Neural progenitor cell (in vitro differentiated cells): ENCODE measurements around the gene PRPF18. TPM values are rescaled to one million over a fixed set of nuclear protein-coding genes. Genes with fewer than 3 reads are reported as not detected.

ENCODE experiments used
- DNase-seq: peaks from one replicate; pipeline ENCODE4 v3.0.0-alpha.2; 2016; ENCODE audit warnings: low spot score
- H2AFZ ChIP-seq: fragments of 200-600 bp; sonication (generic); replicated peaks from 2 replicates; pipeline ENCODE4 v1.6.1; 2016; ENCODE audit warnings: antibody characterized with exemption
- H3F3A ChIP-seq: fragments of 200-600 bp; sonication (generic); 2 replicates; pipeline ENCODE4 v1.6.1; 2016; ENCODE audit warnings: antibody characterized with exemption, low read depth
- H3K27ac ChIP-seq: fragments of 200-600 bp; sonication (generic); 2 replicates; pipeline ENCODE4 v1.5.1; 2016; ENCODE audit warnings: mild to moderate bottlenecking
- H3K27me3 ChIP-seq: fragments of 200-600 bp; sonication (generic); 2 replicates; pipeline ENCODE4 v1.6.1; 2016; ENCODE audit warnings: mild to moderate bottlenecking, moderate library complexity
- H3K36me3 ChIP-seq: fragments of 200-600 bp; sonication (generic); 2 replicates; pipeline ENCODE4 v1.5.1; 2016
- H3K4me1 ChIP-seq: fragments of 200-600 bp; sonication (generic); 2 replicates; pipeline ENCODE4 v1.6.1; 2016; ENCODE audit warnings: mixed run types
- H3K4me2 ChIP-seq: fragments of 200-600 bp; sonication (generic); 2 replicates; pipeline ENCODE4 v1.6.1; 2016
- H3K4me3 ChIP-seq: fragments of 200-600 bp; sonication (generic); 2 replicates; pipeline ENCODE4 v1.5.1; 2016
- H3K79me2 ChIP-seq: fragments of 200-600 bp; sonication (generic); 2 replicates; pipeline ENCODE4 v1.6.1; 2016; ENCODE audit warnings: low read depth
- H3K9ac ChIP-seq: fragments of 200-600 bp; sonication (generic); 2 replicates; pipeline ENCODE4 v1.6.1; 2016
- H3K9me3 ChIP-seq: fragments of 200-600 bp; sonication (generic); 2 replicates; pipeline ENCODE4 v1.5.1; 2016; ENCODE audit warnings: low read depth
- H4K20me1 ChIP-seq: fragments of 200-600 bp; sonication (generic); 2 replicates; pipeline ENCODE4 v1.6.1; 2016; ENCODE audit warnings: low read depth
- H3K27ac Mint-ChIP-seq: 3 replicates; pipeline ENCODE4 v1.8.0; 2021; ENCODE audit warnings: mixed read lengths
- H3K27me3 Mint-ChIP-seq: 2 replicates; pipeline ENCODE4 v1.8.0; 2022; ENCODE audit warnings: low read depth, mild to moderate bottlenecking, inconsistent platforms, moderate library complexity, mixed read lengths; ENCODE audit not compliant: insufficient read depth
- H3K36me3 Mint-ChIP-seq: 3 replicates; pipeline ENCODE4 v1.8.0; 2021; ENCODE audit warnings: mixed read lengths
- H3K4me1 Mint-ChIP-seq: 3 replicates; pipeline ENCODE4 v1.8.0; 2021; ENCODE audit warnings: mixed read lengths
- H3K4me3 Mint-ChIP-seq: 3 replicates; pipeline ENCODE4 v1.8.0; 2021; ENCODE audit warnings: mild to moderate bottlenecking, moderate library complexity, mixed read lengths
- H3K9me3 Mint-ChIP-seq: 3 replicates; pipeline ENCODE4 v1.8.0; 2020; ENCODE audit warnings: mixed read lengths
- EZH2 ChIP-seq: fragments of 200-600 bp; sonication (generic); IDR thresholded peaks from 2 replicates; pipeline ENCODE4 v1.6.1; 2017; ENCODE audit warnings: antibody characterized with exemption, mild to moderate bottlenecking, moderate library complexity
- EZH2phosphoT487 ChIP-seq: fragments of 200-600 bp; sonication (generic); IDR thresholded peaks from 2 replicates; pipeline ENCODE4 v1.6.1; 2017; ENCODE audit warnings: antibody characterized with exemption
- total RNA-seq: library from RNA; depleted of rRNA; stranded (reverse); fragments of >200 nt; gene quantifications from 2 replicates; pipeline ENCODE4 v1.2.3, GENCODE V29; 2015; ENCODE audit warnings: low replicate concordance
- TF ChIP-seq, protein P1 (sequence below): fragments of 200-600 bp; sonication (generic); IDR thresholded peaks from 2 replicates; pipeline ENCODE4 v1.5.1; 2017; ENCODE audit warnings: antibody characterized with exemption, mild to moderate bottlenecking

The PRPF18 gene
- total RNA-seq, 1 donor from 2014 or later, result 30.8 TPM

DNA sequence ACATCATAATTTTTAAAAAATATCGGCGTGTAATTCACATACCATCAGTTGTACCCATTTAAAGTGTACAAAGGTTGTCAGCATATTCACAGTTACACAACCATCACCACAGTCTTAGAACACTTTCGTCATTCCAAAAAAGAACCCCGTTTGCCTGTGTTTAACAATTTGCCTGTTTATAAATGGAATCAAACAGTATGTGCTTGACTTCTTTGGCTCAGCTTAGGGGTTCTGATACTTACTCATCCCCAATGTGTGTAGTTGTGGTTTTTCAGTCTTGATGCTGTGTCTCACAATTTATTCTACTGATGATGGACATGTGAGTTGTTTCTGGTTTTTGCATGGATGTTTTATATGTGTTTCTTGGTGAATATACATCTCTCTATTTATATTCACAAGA, 50.0 kb downstream of the PRPF18 start:
- no peaks in the 10 kb centered on the region for H3K79me2 ChIP-seq
- no peak overlapping the region for H3K4me3 ChIP-seq
- Mint-ChIP-seq H3K9me3 (peaks cover 7% of the 10 kb centered on the region), H3K27ac (no peak overlapping the region), H3K36me3 (peaks cover 24% of the 10 kb centered on the region), H3K4me1 (peaks cover 14% of the 10 kb centered on the region), H3K4me3 (no peak overlapping the region), H3K27me3 (no peaks in the 10 kb centered on the region)
- no peak overlapping the region for H3K9ac ChIP-seq
- no peaks in the 10 kb centered on the region for H3K9me3 ChIP-seq
- H3F3A ChIP-seq, result no peaks in the 10 kb centered on the region
- H3K27ac ChIP-seq, result no peak overlapping the region
- no peak for TF ChIP-seq EZH2
- DNase-seq, result no peak
- no peak overlapping the region for H3K4me2 ChIP-seq
- peaks cover 10% of the 10 kb centered on the region for H3K4me1 ChIP-seq
- no peak overlapping the region for H2AFZ ChIP-seq
- H3K36me3 ChIP-seq, result no peaks in the 10 kb centered on the region
- H4K20me1 ChIP-seq, result no peaks in the 10 kb centered on the region
- H3K27me3 ChIP-seq, result no peaks in the 10 kb centered on the region

DNA sequence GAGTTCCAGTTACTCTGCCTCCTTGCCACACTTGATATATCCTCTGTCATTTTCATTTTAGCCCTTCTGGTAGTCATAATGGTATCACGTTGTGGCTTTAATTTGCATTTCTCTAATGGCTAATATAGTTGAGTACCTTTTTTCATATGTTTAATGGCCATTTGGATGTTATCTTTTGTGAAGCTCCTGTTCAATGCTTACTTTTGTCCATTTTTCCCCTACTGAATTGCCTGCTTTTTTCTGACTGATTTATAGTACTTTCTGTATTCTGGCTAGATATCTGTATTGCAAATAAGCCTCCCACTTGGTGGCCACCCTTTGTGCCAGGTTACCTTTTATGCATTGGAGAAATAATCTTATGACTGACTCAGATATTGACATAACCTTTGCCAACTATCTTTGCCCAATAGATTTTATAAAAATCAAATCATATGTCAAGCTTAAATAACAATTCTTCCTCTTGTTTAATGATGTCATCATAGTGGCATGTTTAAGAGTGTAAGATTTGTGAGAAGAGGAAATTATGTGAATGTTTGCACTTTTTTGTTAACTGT, 50.6 kb downstream of the PRPF18 start:
- no peaks in the 10 kb centered on the region for H3K79me2 ChIP-seq
- Mint-ChIP-seq H3K9me3 (peaks cover 10% of the 10 kb centered on the region), H3K4me1 (peaks cover 14% of the 10 kb centered on the region), H3K4me3 (no peak overlapping the region), H3K27ac (no peak overlapping the region), H3K36me3 (peaks cover 29% of the 10 kb centered on the region), H3K27me3 (no peaks in the 10 kb centered on the region)
- H3K4me3 ChIP-seq, result no peak overlapping the region
- no peak overlapping the region for H3K27ac ChIP-seq
- no peaks in the 10 kb centered on the region for H3K27me3 ChIP-seq
- H3K4me1 ChIP-seq, result peaks cover 10% of the 10 kb centered on the region
- no peak overlapping the region for H3K9ac ChIP-seq
- H2AFZ ChIP-seq, result no peak overlapping the region
- H3K9me3 ChIP-seq, result no peaks in the 10 kb centered on the region
- no peak for DNase-seq
- H3F3A ChIP-seq, result no peaks in the 10 kb centered on the region
- TF ChIP-seq, protein P1, sequence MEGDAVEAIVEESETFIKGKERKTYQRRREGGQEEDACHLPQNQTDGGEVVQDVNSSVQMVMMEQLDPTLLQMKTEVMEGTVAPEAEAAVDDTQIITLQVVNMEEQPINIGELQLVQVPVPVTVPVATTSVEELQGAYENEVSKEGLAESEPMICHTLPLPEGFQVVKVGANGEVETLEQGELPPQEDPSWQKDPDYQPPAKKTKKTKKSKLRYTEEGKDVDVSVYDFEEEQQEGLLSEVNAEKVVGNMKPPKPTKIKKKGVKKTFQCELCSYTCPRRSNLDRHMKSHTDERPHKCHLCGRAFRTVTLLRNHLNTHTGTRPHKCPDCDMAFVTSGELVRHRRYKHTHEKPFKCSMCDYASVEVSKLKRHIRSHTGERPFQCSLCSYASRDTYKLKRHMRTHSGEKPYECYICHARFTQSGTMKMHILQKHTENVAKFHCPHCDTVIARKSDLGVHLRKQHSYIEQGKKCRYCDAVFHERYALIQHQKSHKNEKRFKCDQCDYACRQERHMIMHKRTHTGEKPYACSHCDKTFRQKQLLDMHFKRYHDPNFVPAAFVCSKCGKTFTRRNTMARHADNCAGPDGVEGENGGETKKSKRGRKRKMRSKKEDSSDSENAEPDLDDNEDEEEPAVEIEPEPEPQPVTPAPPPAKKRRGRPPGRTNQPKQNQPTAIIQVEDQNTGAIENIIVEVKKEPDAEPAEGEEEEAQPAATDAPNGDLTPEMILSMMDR, result no peak
- no peak for TF ChIP-seq EZH2phosphoT487
- no peak for TF ChIP-seq EZH2
- H3K36me3 ChIP-seq, result no peaks in the 10 kb centered on the region
- no peaks in the 10 kb centered on the region for H4K20me1 ChIP-seq
- H3K4me2 ChIP-seq, result no peak overlapping the region

DNA sequence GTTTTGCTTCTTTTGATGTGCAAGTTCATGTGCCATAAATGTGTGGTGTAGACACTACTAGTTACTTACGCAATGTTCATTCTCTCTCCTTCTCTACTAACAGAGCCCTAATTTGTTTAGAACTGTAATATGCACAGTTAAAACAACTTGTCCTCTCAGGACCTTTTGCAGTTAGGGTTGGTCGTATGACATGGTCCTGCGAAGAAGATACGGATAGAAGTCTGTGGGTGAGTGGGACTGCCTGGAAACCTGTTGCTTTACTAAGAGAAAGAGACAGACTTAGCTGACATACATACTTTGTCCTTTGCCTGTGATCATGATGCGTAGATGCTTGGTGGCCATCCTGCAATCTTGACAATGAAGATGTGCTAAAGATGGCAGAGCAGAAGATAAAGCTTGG, 51.1 kb downstream of the PRPF18 start:
- Histone ChIP-seq H3F3A (no peaks in the 10 kb centered on the region), H3K27me3 (no peaks in the 10 kb centered on the region), H3K9ac (no peak overlapping the region), H3K79me2 (no peaks in the 10 kb centered on the region), H4K20me1 (no peaks in the 10 kb centered on the region), H3K4me1 (peaks cover 9% of the 10 kb centered on the region), H3K36me3 (no peaks in the 10 kb centered on the region), H2AFZ (no peak overlapping the region), H3K4me3 (no peak overlapping the region), H3K4me2 (no peak overlapping the region), H3K27ac (no peak overlapping the region), H3K9me3 (no peaks in the 10 kb centered on the region)
- peaks cover 12% of the 10 kb centered on the region for H3K4me1 Mint-ChIP-seq
- H3K36me3 Mint-ChIP-seq, result peaks cover 32% of the 10 kb centered on the region
- no peak overlapping the region for H3K27ac Mint-ChIP-seq
- no peak for DNase-seq
- peaks cover 15% of the 10 kb centered on the region for H3K9me3 Mint-ChIP-seq
- H3K27me3 Mint-ChIP-seq, result no peaks in the 10 kb centered on the region
- H3K4me3 Mint-ChIP-seq, result no peak overlapping the region
- TF ChIP-seq EZH2 (no peak), EZH2phosphoT487 (no peak)
- TF ChIP-seq, protein P1, result no peak

DNA sequence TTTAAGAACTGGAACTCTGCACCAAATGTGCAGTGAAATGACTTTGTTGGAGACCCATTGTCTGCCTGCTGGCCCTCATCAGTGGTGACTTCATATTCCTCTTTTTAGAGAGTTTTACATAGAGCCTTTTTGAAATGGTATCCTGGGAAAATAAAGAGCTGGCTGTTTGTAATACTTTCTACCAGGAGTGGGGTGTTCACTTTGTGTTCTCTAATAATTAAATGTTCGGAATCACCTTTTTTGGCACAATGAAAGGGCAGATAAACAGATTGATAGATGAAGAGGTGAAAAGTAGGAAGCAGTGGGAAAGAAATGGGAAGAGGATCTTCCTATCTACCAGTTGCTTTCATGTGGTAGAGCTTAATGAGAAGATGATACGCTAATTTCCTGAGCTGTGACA, 55.5 kb downstream of the PRPF18 start:
- H3K27me3 Mint-ChIP-seq, result no peaks in the 10 kb centered on the region
- TF ChIP-seq EZH2 (no peak), EZH2phosphoT487 (no peak)
- TF ChIP-seq, protein P1, result no peak
- no peak for DNase-seq
- Histone ChIP-seq H3K27ac (no peak overlapping the region), H3K4me1 (no peaks in the 10 kb centered on the region), H3K4me2 (no peak overlapping the region), H4K20me1 (no peaks in the 10 kb centered on the region), H2AFZ (no peak overlapping the region), H3K9me3 (no peaks in the 10 kb centered on the region), H3K27me3 (no peaks in the 10 kb centered on the region), H3K9ac (no peak overlapping the region), H3K36me3 (no peaks in the 10 kb centered on the region), H3F3A (no peaks in the 10 kb centered on the region), H3K79me2 (no peaks in the 10 kb centered on the region), H3K4me3 (no peak overlapping the region)
- H3K4me1 Mint-ChIP-seq, result no peaks in the 10 kb centered on the region
- peaks cover 52% of the 10 kb centered on the region for H3K36me3 Mint-ChIP-seq
- H3K27ac Mint-ChIP-seq, result no peak overlapping the region
- H3K4me3 Mint-ChIP-seq, result no peak overlapping the region
- peaks cover 16% of the 10 kb centered on the region for H3K9me3 Mint-ChIP-seq
